Fibroblast of lung (primary cell): Measurements from ENCODE around the gene CORO7.

Experiments used
- CTCF ChIP-seq, 2 donors: IDR thresholded peaks in 1 of 2; conservative IDR thresholded peaks in 1 of 2; 1 replicate in 1 of 2; 2 replicates in 1 of 2; pipeline ENCODE4 v1.5.1; 2011 to 2012; ENCODE audit warnings: low read length in 2 of 2, control low read depth in 1 of 2, inconsistent platforms in 1 of 2, low read depth in 1 of 2, mild to moderate bottlenecking in 1 of 2
- EZH2 ChIP-seq: IDR thresholded peaks from 2 replicates; pipeline ENCODE4 v1.5.1; 2012; ENCODE audit warnings: low read length, control low read depth, mild to moderate bottlenecking; ENCODE audit errors: missing control alignments

GRCh38 chr16:4381935-4382794 lies 34.2 kb downstream of the CORO7 start:
- no peak for TF ChIP-seq EZH2
- TF ChIP-seq CTCF (conservative IDR thresholded peaks at IDR 0.05 in 1 of 2, IDR thresholded peaks at IDR 0.05 in 1 of 2; ENCODE audit: low read depth in 1 of 2, low read length in 2 of 2) = no peak
